DOHH2 (cell line): Measurements from ENCODE around the gene C3orf20.

Experiments used
- H3F3A ChIP-seq: fragments of 200-600 bp; sonication (generic), shearing (Covaris generic); 2 replicates; pipeline ENCODE4 v1.6.0; 2016; ENCODE audit warnings: antibody characterized with exemption, mild to moderate bottlenecking; ENCODE audit not compliant: control insufficient read depth, insufficient read depth
- H3K27ac ChIP-seq: fragments of 200-600 bp; sonication (generic); 2 replicates; pipeline ENCODE4 v1.5.1; 2014; ENCODE audit warnings: low read depth, mild to moderate bottlenecking, low read length, moderate library complexity
- H3K27me3 ChIP-seq: fragments of 200-600 bp; sonication (generic); 2 replicates; pipeline ENCODE4 v1.6.1; 2014; ENCODE audit warnings: mild to moderate bottlenecking, low read length, mixed read lengths; ENCODE audit not compliant: control insufficient read depth
- H3K36me3 ChIP-seq: fragments of 200-600 bp; sonication (generic); 2 replicates; pipeline ENCODE4 v1.6.1; 2014; ENCODE audit warnings: mild to moderate bottlenecking, low read length, moderate library complexity, mixed read lengths; ENCODE audit not compliant: control insufficient read depth
- H3K4me1 ChIP-seq: fragments of 200-600 bp; sonication (generic); 2 replicates; pipeline ENCODE4 v1.6.1; 2014; ENCODE audit warnings: mild to moderate bottlenecking, low read length, mixed read lengths; ENCODE audit not compliant: control insufficient read depth
- H3K4me2 ChIP-seq: fragments of 200-600 bp; sonication (generic); 2 replicates; pipeline ENCODE4 v1.6.0; 2014; ENCODE audit warnings: mild to moderate bottlenecking, low read length, moderate library complexity
- H3K4me3 ChIP-seq: fragments of 200-600 bp; sonication (generic); 2 replicates; pipeline ENCODE4 v1.5.1; 2014; ENCODE audit warnings: mild to moderate bottlenecking, low read length, mixed read lengths
- H3K79me2 ChIP-seq: fragments of 200-600 bp; sonication (generic); 2 replicates; pipeline ENCODE4 v1.6.1; 2014; ENCODE audit warnings: mild to moderate bottlenecking, low read length, mixed read lengths; ENCODE audit not compliant: control insufficient read depth
- H3K9me2 ChIP-seq: fragments of 200-600 bp; sonication (generic); replicated peaks from 2 replicates; pipeline ENCODE4 v1.6.1; 2014; ENCODE audit warnings: mild to moderate bottlenecking, low read length, mixed read lengths; ENCODE audit not compliant: control insufficient read depth
- H3K9me3 ChIP-seq: fragments of 200-600 bp; sonication (generic); 2 replicates; pipeline ENCODE4 v1.6.1; 2014; ENCODE audit warnings: antibody characterized with exemption, low read length, mixed read lengths; ENCODE audit not compliant: control insufficient read depth, insufficient read depth
- H4K20me1 ChIP-seq: fragments of 200-600 bp; sonication (generic); 2 replicates; pipeline ENCODE4 v1.6.0; 2014; ENCODE audit warnings: low read depth, mild to moderate bottlenecking, antibody characterized with exemption, low read length, moderate library complexity; ENCODE audit not compliant: control insufficient read depth, insufficient read depth
- EZH2phosphoT487 ChIP-seq: fragments of 200-600 bp; sonication (generic); IDR thresholded peaks from 2 replicates; pipeline ENCODE4 v1.6.1; 2017; ENCODE audit warnings: borderline replicate concordance, mild to moderate bottlenecking, antibody characterized with exemption, low read length, moderate library complexity, mixed read lengths
- TF ChIP-seq, protein P1 (sequence below): fragments of 200-600 bp; sonication (generic); IDR thresholded peaks from one replicate; pipeline ENCODE4 v1.5.1; 2014; ENCODE audit warnings: antibody characterized with exemption, mild to moderate bottlenecking, low read depth, low read length; ENCODE audit not compliant: poor library complexity, severe bottlenecking

C3orf20 gene

DNA sequence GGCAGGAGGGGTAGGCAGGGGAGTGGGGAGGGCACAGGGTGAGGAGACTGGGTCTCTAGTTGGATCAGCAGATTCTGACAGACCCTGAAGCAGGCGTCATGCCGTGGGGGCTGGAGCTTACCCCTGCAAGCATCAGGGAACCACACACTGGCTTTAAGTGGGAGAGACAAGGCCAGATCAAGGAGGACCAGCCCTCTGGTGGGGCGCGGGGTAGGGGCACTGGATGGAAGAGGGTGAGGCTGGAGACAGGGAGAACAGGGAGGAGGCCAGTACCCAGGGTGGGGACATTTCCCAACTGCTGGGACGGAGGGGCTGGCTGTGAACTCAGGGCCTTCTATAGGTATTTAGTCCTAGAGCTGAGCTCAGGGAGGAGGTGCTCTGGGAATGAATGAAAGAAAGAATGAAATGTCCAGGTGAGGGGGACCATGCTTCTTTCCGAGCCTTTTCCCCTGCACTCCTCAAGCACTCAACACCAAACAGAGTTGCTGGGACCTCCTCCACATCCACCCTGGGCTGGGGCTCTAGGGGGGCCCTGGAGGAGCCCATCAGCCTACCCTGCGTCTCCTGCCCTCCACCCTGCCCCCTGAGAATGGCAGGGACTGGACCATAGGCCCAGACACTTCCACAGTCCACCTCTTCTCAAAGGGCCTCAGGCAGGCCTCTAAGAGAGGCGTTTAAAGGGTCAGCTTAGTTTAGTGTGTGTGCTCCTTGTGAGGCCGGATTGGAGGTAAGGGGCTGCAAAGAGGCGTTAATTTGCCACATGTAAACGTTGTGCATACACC lies 94.8 kb downstream of the C3orf20 start:
- no peaks in the 10 kb centered on the region for H3K36me3 ChIP-seq

DNA sequence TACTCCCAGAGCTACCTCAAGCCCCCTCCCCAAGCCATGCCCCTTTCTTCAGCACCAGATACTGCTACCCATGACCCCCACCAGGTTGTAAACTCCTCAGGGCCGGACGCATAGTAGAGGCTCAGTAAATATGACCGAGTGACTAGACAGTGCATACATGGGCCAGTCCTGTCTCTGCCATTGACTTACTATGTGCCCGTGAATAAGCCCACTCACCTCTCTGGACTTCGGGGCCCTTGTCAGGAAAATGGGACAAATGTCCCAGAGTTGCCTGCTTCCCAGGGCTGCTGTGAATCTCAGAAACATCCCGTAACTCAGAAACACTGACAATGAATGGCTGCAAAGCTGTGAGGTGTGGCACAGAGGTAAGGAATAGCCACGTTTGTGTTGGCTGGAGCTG lies 95.7 kb downstream of the C3orf20 start:
- Histone ChIP-seq H3F3A (no peaks in the 10 kb centered on the region), H3K27ac (no peak overlapping the region), H3K4me1 (peaks cover 14% of the 10 kb centered on the region), H4K20me1 (no peaks in the 10 kb centered on the region), H3K27me3 (no peaks in the 10 kb centered on the region), H3K4me2 (no peak overlapping the region), H3K9me3 (no peaks in the 10 kb centered on the region), H3K36me3 (no peaks in the 10 kb centered on the region), H3K79me2 (no peaks in the 10 kb centered on the region), H3K4me3 (no peak overlapping the region), H3K9me2 (no peaks in the 10 kb centered on the region)
- no peak for TF ChIP-seq EZH2phosphoT487
- TF ChIP-seq, protein P1, sequence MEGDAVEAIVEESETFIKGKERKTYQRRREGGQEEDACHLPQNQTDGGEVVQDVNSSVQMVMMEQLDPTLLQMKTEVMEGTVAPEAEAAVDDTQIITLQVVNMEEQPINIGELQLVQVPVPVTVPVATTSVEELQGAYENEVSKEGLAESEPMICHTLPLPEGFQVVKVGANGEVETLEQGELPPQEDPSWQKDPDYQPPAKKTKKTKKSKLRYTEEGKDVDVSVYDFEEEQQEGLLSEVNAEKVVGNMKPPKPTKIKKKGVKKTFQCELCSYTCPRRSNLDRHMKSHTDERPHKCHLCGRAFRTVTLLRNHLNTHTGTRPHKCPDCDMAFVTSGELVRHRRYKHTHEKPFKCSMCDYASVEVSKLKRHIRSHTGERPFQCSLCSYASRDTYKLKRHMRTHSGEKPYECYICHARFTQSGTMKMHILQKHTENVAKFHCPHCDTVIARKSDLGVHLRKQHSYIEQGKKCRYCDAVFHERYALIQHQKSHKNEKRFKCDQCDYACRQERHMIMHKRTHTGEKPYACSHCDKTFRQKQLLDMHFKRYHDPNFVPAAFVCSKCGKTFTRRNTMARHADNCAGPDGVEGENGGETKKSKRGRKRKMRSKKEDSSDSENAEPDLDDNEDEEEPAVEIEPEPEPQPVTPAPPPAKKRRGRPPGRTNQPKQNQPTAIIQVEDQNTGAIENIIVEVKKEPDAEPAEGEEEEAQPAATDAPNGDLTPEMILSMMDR, result no peak

More for the DNA sequence above, 94.8 kb downstream of the C3orf20 start:
- Histone ChIP-seq H3K9me2 (no peaks in the 10 kb centered on the region), H3K9me3 (no peaks in the 10 kb centered on the region), H3K27ac (no peak overlapping the region), H3K4me1 (peaks cover 14% of the 10 kb centered on the region), H3K4me3 (no peak overlapping the region), H3K4me2 (no peak overlapping the region), H3F3A (no peaks in the 10 kb centered on the region), H3K79me2 (no peaks in the 10 kb centered on the region), H4K20me1 (no peaks in the 10 kb centered on the region), H3K27me3 (no peaks in the 10 kb centered on the region)
- TF ChIP-seq EZH2phosphoT487, result no peak
- TF ChIP-seq, protein P1, result no peak

DNA sequence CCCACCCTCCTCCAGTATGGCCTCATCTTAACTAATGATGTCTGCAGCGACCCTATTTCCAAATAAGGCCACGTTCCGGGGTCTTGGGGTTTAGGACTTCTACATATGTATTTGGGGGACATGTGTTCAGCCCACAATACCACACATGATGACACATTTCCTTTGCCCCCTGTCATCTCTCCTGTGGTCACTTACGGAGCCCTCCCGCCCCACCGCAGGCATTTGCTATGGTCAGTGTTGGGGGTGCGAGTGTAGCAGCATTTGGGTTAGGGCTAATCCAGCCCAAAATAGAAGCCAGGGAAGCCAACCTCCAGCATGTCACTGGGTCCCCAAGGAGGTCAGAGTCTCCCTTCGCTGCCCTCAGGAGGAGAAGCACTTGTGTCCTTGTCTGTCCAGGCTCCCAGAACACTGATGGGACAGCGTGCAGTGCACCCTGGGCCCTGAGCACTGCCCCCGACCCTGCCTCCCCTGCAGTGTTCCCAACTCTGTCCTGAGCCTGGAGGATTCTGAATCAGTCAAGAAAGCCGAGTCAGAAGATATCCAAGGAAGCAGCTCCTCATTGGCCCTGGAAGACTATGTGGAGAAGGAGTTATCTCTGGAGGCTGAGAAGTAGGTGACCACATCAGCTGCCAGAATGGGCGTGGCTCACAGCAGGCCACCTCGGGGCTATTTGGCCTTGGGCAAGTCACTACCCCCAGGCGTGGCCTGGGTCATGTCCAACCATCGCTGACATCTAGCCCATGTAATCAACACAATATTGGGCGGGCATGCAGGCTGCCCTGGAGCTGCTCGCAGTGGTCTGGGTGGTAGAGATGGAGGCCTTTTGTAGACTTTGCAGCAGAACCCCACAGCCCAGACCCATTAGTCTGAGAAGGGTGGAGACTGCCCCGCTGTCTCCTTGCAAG lies 96.9 kb downstream of the C3orf20 start:
- TF ChIP-seq, protein P1, result no peak
- no peak for TF ChIP-seq EZH2phosphoT487
- no peaks in the 10 kb centered on the region for H3F3A ChIP-seq
- H4K20me1 ChIP-seq, result no peaks in the 10 kb centered on the region
- H3K36me3 ChIP-seq, result no peaks in the 10 kb centered on the region
- H3K4me2 ChIP-seq, result no peak overlapping the region
- no peaks in the 10 kb centered on the region for H3K27me3 ChIP-seq
- no peaks in the 10 kb centered on the region for H3K79me2 ChIP-seq
- no peak overlapping the region for H3K27ac ChIP-seq
- H3K9me3 ChIP-seq, result no peaks in the 10 kb centered on the region
- H3K9me2 ChIP-seq, result no peaks in the 10 kb centered on the region
- peaks cover 18% of the 10 kb centered on the region for H3K4me1 ChIP-seq
- no peak overlapping the region for H3K4me3 ChIP-seq
